ENCODE measurements around the gene CERS5. TPM values are rescaled to one million over a fixed set of nuclear protein-coding genes. Genes with fewer than 3 reads are reported as not detected.

Gene CERS5
- total and polyA plus RNA-seq, 12 donors, result 19.4 to 110 (median 37.0) TPM

- no peaks in the 10 kb centered on the region for H3K9me3 ChIP-seq (replicated peaks in 1 of 3)
- H3K4me1 ChIP-seq (replicated peaks in 1 of 2), result peaks cover 0 to 9% of the 10 kb centered on the region in 2 donors
- intact Hi-C loops (cut with DNase I), result loop anchor here in 1 of 2 donors (10.0 kb wide), 1 partner anchor 128 kb away; no protein-coding TSS in a partner anchor
- WGBS, 4 donors, result 72 to 82% (median 77%) methylated on average over 5 to 7 of the region's 7 CpGs
- DNase-seq, result no peak
- TF ChIP-seq CTCF (IDR thresholded peaks at IDR 0.05) (no peak), POLR2A (IDR thresholded peaks at IDR 0.05) (no peak)
- peak overlapping the region in 1 of 5 donors; percentile 66 for H3K27ac ChIP-seq
- H3K4me3 ChIP-seq, result no peak overlapping the region
- no peaks in the 10 kb centered on the region for H3K27me3 ChIP-seq
- peaks cover 0 to 17% of the 10 kb centered on the region in 2 donors for H3K36me3 ChIP-seq (replicated peaks in 1 of 2)
Measured at GRCh38 chr12:50187084-50187900, 20.1 kb upstream of the CERS5 start.

- peaks cover 0 to 13% of the 10 kb centered on the region in 2 donors for H3K36me3 ChIP-seq (replicated peaks in 1 of 2)
- no peaks in the 10 kb centered on the region for H3K27me3 ChIP-seq
- no peak for DNase-seq
- intact Hi-C loops (cut with DNase I), result loop anchor here in 1 of 2 donors (10.0 kb wide), 1 partner anchor 128 kb away; no protein-coding TSS in a partner anchor
- H3K4me1 ChIP-seq (replicated peaks in 1 of 2), result peaks cover 0 to 9% of the 10 kb centered on the region in 2 donors
- no peak for TF ChIP-seq POLR2A (IDR thresholded peaks at IDR 0.05)
- no peak for TF ChIP-seq CTCF (IDR thresholded peaks at IDR 0.05)
- no peak overlapping the region for H3K4me3 ChIP-seq
- H3K27ac ChIP-seq, result no peak overlapping the region
- 80 to 88% (median 84%) methylated on average over 1 of the region's 1 CpG for WGBS, 4 donors
- no peaks in the 10 kb centered on the region for H3K9me3 ChIP-seq (replicated peaks in 1 of 3)
Measured at GRCh38 chr12:50186681-50187080, 19.5 kb upstream of the CERS5 start.

- DNase-seq, result no peak
- no peak for TF ChIP-seq CTCF (IDR thresholded peaks at IDR 0.05)
- TF ChIP-seq POLR2A (IDR thresholded peaks at IDR 0.05), result no peak
- 83 to 96% (median 88%) methylated on average over 6 of the region's 6 CpGs for WGBS, 4 donors
- H3K36me3 ChIP-seq (replicated peaks in 1 of 2), result peaks cover 0 to 13% of the 10 kb centered on the region in 2 donors
- intact Hi-C loops (cut with DNase I), result loop anchor here in 1 of 2 donors (10.0 kb wide), 1 partner anchor 129 kb away; no protein-coding TSS in a partner anchor
- no peaks in the 10 kb centered on the region for H3K9me3 ChIP-seq (replicated peaks in 1 of 3)
- H3K4me3 ChIP-seq, result no peak overlapping the region
- peaks cover 0 to 9% of the 10 kb centered on the region in 2 donors for H3K4me1 ChIP-seq (replicated peaks in 1 of 2)
- H3K27ac ChIP-seq, result no peak overlapping the region
- H3K27me3 ChIP-seq, result no peaks in the 10 kb centered on the region
Measured at GRCh38 chr12:50185970-50186663, 18.9 kb upstream of the CERS5 start.

- Histone ChIP-seq H3K36me3 (replicated peaks in 1 of 2) (peaks cover 0 to 16% of the 10 kb centered on the region in 2 donors), H3K27ac (no peak overlapping the region), H3K4me1 (replicated peaks in 1 of 2) (peaks cover 0 to 9% of the 10 kb centered on the region in 2 donors), H3K27me3 (no peaks in the 10 kb centered on the region), H3K4me3 (no peak overlapping the region), H3K9me3 (replicated peaks in 1 of 3) (no peaks in the 10 kb centered on the region)
- TF ChIP-seq CTCF (IDR thresholded peaks at IDR 0.05) (no peak), POLR2A (IDR thresholded peaks at IDR 0.05) (no peak)
- WGBS, 4 donors, result 75 to 89% (median 83%) methylated on average over 4 of the region's 4 CpGs
- intact Hi-C loops (cut with DNase I), result loop anchor here in 1 of 2 donors (10.0 kb wide), 1 partner anchor 129 kb away; no protein-coding TSS in a partner anchor
- no peak for DNase-seq
Measured at GRCh38 chr12:50185301-50185895, 18.2 kb upstream of the CERS5 start.
